Chondrocyte (in vitro differentiated cells): ENCODE data around the gene GABBR2. TPM values are rescaled to one million over a fixed set of nuclear protein-coding genes. Genes with fewer than 3 reads are reported as not detected.
"Not testable (repeated sequence)": the region's sequence is repeated elsewhere in the genome, so short reads cannot be mapped to it uniquely, and the experiment has no call there.

Source experiments
- DNase-seq: peaks from one replicate; pipeline ENCODE4 v3.0.0; 2021; ENCODE audit warnings: mixed read lengths, low spot score
- H3K27ac Mint-ChIP-seq: one replicate; pipeline ENCODE4 v1.8.0; 2021; ENCODE audit warnings: mild to moderate bottlenecking, moderate library complexity, mixed read lengths; ENCODE audit not compliant: unreplicated experiment
- H3K27me3 Mint-ChIP-seq: 2 replicates; pipeline ENCODE4 v1.8.0; 2021; ENCODE audit warnings: low read depth, mixed read lengths
- H3K36me3 Mint-ChIP-seq: 2 replicates; pipeline ENCODE4 v1.8.0; 2021; ENCODE audit warnings: low read depth, mixed read lengths
- H3K4me1 Mint-ChIP-seq: 2 replicates; pipeline ENCODE4 v1.8.0; 2021; ENCODE audit warnings: low read depth, mild to moderate bottlenecking, mixed read lengths
- H3K4me3 Mint-ChIP-seq: one replicate; pipeline ENCODE4 v1.8.0; 2021; ENCODE audit warnings: mild to moderate bottlenecking, moderate library complexity, mixed read lengths; ENCODE audit not compliant: unreplicated experiment
- H3K9me3 Mint-ChIP-seq: 2 replicates; pipeline ENCODE4 v1.8.0; 2021; ENCODE audit warnings: low read depth, mixed read lengths
- CTCF ChIP-seq: fragments of 200-600 bp; sonication (generic); IDR thresholded peaks from 2 replicates; pipeline ENCODE4 v1.5.0; 2021; ENCODE audit warnings: antibody characterized with exemption, mild to moderate bottlenecking, moderate library complexity
- total RNA-seq: library from RNA; stranded (reverse); gene quantifications from 3 replicates; pipeline ENCODE4 v1.2.1, GENCODE V29; 2021

The GABBR2 gene
- total RNA-seq, 1 donor from 2014 or later: 0.12 TPM

GRCh38 chr9:98590101-98590500, 118.6 kb downstream of the GABBR2 start:
- H3K9me3 Mint-ChIP-seq: no peaks in the 10 kb centered on the region
- no peak overlapping the region for H3K4me3 Mint-ChIP-seq
- no peak for TF ChIP-seq CTCF
- H3K27me3 Mint-ChIP-seq: peaks cover 31% of the 10 kb centered on the region
- DNase-seq: no peak
- no peaks in the 10 kb centered on the region for H3K4me1 Mint-ChIP-seq
- H3K36me3 Mint-ChIP-seq: no peaks in the 10 kb centered on the region
- no peak overlapping the region for H3K27ac Mint-ChIP-seq

GRCh38 chr9:98589102-98589501, 119.6 kb downstream of the GABBR2 start:
- Mint-ChIP-seq H3K27ac (no peak overlapping the region), H3K9me3 (no peaks in the 10 kb centered on the region), H3K4me1 (no peaks in the 10 kb centered on the region), H3K4me3 (no peak overlapping the region), H3K36me3 (no peaks in the 10 kb centered on the region), H3K27me3 (peaks cover 32% of the 10 kb centered on the region)
- no peak for TF ChIP-seq CTCF
- DNase-seq: no peak

- H3K36me3 Mint-ChIP-seq, DNase-seq, H3K4me3 Mint-ChIP-seq, H3K4me1 Mint-ChIP-seq, H3K9me3 Mint-ChIP-seq, H3K27ac Mint-ChIP-seq: not testable (repeated sequence)
- peaks cover 49% of the 10 kb centered on the region for H3K27me3 Mint-ChIP-seq
Measured at GRCh38 chr9:98584853-98585438, 123.8 kb downstream of the GABBR2 start.

GRCh38 chr9:98584059-98584458, 124.7 kb downstream of the GABBR2 start:
- no peak for TF ChIP-seq CTCF
- Mint-ChIP-seq H3K27me3 (peaks cover 53% of the 10 kb centered on the region), H3K27ac (no peak overlapping the region), H3K4me1 (no peaks in the 10 kb centered on the region), H3K9me3 (no peaks in the 10 kb centered on the region), H3K36me3 (no peaks in the 10 kb centered on the region), H3K4me3 (no peak overlapping the region)
- no peak for DNase-seq

GRCh38 chr9:98583417-98583816, 125.3 kb downstream of the GABBR2 start:
- no peak for TF ChIP-seq CTCF
- H3K36me3 Mint-ChIP-seq: no peaks in the 10 kb centered on the region
- no peak for DNase-seq
- H3K4me1 Mint-ChIP-seq: no peaks in the 10 kb centered on the region
- no peak overlapping the region for H3K27ac Mint-ChIP-seq
- no peaks in the 10 kb centered on the region for H3K9me3 Mint-ChIP-seq
- no peak overlapping the region for H3K4me3 Mint-ChIP-seq
- H3K27me3 Mint-ChIP-seq: peaks cover 54% of the 10 kb centered on the region

- no peaks in the 10 kb centered on the region for H3K9me3 Mint-ChIP-seq
- TF ChIP-seq CTCF: no peak
- no peak overlapping the region for H3K4me3 Mint-ChIP-seq
- H3K36me3 Mint-ChIP-seq: no peaks in the 10 kb centered on the region
- H3K27me3 Mint-ChIP-seq: peaks cover 53% of the 10 kb centered on the region
- H3K4me1 Mint-ChIP-seq: no peaks in the 10 kb centered on the region
- DNase-seq: no peak
- no peak overlapping the region for H3K27ac Mint-ChIP-seq
Measured at GRCh38 chr9:98580956-98581355, 127.8 kb downstream of the GABBR2 start.
